RCC 7860 (cell line): ENCODE results near the gene NBPF3.
"Not testable (repeated sequence)": the region's sequence is repeated elsewhere in the genome, so short reads cannot be mapped to it uniquely, and the experiment has no call there.

ENCODE experiments used
- DNase-seq: peaks from one replicate; pipeline ENCODE4 v3.0.0-alpha.2; 2015; ENCODE audit warnings: low spot score
- FAIRE-seq: peaks from 2 replicates; lab custom pipeline; 2012; peaks lifted over from hg19 to GRCh38; lab: Jason Lieb, UNC

The NBPF3 gene

DNA sequence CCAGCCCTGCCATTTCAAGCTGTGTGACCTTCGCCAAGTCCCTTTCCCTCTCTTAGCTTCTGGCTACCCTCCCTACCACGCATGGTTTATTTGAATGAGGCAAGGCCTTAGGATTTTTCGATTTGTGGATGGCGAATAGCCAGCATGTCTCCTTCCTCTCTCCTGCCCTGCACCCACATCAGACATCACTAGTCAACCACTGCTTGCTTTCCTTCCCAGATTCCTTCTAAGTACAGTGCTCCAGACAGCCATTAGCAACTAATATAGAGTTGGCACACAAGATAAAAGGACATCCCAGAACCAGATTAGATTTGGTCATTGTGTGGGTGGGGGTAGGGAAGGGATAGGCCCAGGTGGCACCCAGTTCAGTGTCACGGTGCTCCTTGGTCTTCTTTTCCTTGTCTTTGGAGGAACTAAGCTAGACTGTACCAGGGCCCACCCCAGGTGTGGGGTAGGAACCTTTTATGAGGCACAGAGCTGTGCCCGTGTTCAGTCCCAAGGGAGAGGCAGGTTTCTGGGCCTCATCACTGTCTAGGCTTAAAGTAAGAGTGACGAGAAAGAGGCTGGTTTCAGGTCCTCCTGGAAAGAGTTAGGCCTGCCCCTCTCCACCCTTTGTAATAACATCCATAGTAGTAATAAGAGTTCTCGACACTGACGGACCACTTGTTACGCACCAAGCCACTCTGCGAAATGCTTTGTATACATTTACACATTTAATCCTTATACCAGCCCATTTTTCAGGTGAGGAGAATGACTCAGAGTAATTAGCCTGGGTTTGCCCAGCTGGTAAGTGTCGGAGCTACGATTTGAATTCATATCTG is 77.9 kb downstream of the NBPF3 start:
- no peak for FAIRE-seq
- DNase-seq = no peak

DNA sequence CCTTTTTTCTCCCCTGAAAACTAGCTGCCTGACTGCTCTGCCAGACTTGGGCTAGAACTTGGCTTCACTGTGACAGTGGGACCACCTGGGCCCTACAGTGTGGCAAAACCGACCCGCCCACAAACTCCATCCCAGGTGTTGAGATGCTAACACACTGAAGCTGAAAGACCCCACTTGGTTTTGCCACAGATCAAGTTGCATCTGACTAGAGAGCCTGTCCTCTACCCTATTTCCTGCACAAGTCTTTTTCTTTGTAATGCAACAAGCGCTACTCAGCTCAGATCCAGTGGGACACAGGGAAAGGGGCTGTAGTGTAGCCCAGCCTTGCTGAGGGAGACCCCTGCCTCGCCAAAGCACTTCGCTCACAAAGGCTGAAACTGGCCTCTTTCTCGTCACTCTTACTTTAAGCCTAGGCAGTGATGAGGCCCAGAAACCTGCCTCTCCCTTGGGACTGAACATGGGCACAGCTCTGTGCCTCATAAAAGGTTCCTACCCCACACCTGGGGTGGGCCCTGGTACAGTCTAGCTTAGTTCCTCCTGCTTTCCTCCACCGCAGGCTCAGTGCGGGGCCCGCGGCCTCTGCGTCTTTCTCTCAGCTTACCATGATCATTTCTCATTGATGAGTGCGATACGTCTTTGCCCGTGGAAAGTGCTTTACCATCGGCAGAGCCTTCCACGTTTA is 79.0 kb downstream of the NBPF3 start:
- FAIRE-seq (no peak), DNase-seq (no peak)

DNA sequence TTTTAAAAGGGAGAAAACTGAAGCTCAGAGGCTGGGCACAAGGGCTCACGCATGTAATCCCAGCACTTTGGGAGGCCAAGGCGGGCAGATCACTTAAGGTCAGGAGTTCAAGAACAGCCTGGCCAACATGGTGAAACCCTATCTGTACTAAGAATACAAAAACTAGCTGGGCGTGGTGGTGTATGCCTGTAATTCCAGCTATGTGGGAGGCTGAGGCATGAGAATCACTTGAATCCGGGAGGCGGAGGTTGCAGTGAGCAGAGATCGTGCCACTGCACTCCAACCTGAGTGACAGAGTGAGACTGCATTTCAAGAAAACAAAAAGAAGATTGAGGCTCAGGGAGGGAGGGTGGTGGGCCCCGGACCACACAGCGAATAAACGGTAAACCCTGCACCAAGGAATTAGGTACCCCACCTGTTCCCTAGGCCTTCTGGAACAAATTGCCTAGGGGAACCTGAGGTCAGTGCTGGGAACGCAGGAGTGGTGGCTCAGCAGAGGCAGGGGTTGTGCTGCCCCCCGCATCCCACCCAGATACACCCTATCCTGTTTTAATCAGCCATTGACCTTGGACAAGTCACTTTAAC is 79.6 kb downstream of the NBPF3 start:
- not testable (repeated sequence) for FAIRE-seq, DNase-seq

DNA sequence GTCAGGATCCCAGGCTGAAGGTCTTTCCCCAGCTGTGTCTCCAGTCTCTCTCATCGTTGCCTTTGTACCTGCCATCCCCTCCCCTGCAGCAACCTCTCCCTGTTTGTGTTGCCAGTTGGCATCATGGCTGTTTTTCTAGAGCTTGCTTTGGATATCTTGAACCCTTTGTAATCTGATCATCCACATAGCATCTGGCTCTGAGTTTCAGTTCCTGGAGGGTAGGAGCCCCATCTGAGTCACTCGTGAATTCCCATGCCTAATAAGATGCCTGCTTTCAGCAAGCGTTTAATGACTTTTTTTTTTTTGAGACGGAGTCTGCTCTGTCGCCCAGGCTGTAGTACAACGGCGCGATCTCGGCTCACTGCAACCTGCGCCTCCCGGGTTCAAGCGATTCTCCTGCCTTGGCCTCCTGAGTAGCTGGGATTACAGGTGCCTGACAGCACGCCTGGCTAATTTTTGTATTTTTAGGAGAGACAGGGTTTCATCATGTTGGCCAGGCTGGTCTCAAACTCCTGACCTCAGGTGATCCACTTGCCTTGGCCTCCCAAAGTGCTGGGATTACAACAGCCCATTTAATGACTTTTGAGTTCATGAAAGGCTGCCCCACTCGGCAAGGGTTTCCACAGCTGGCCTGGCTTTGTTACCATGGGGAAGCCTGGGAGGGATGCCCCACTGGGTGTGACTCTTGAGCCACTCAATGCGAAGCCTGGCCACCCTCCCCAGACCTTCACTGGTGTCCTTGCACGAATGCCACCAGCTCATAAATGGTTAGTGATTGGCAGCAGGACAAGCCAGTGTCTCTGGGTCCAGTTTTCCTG is 81.2 kb downstream of the NBPF3 start:
- DNase-seq = no peak

DNA sequence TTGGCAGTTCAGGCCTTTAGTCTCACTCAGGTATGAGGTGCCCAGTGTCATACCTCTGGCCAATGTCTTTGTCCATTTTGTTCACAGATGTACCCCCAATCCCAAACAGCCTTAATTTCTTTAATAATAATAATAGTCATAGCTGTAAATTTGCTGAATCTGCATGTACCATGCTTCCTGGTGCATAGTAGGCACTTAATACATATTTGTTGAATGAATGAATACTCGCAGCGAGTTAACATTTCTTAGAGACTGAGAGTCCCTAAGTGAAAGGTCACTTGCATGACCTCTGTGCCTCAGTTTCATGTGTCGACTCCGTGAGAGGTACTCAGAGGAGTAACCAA is 81.8 kb downstream of the NBPF3 start:
- no peak for DNase-seq
- FAIRE-seq = no peak

More for the DNA sequence above, 81.2 kb downstream of the NBPF3 start:
- FAIRE-seq = no peak

DNA sequence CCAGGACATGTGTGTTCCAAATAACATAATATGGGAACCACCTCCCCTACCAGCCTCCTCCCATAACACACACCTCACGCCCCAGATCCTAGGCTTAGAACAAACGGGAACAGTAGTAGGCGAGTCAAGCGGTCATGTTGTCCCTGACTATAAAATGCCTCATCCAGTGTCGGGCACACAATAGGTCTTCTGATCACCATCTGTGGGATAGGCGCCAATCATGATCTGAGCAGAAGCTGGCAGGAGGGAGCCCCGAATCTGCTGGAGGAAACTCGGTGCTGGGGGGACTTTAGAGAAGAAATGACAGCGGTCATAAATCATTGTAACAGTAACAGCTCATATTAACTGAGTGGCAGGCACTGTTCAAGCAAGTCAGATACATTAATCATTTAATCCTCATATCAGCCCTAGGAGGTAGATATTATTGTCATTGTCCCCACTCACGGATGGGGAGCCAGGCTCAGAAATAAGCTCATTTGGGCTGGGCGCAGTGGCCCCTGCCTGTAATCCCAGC is 82.6 kb downstream of the NBPF3 start:
- DNase-seq (no peak), FAIRE-seq (no peak)

DNA sequence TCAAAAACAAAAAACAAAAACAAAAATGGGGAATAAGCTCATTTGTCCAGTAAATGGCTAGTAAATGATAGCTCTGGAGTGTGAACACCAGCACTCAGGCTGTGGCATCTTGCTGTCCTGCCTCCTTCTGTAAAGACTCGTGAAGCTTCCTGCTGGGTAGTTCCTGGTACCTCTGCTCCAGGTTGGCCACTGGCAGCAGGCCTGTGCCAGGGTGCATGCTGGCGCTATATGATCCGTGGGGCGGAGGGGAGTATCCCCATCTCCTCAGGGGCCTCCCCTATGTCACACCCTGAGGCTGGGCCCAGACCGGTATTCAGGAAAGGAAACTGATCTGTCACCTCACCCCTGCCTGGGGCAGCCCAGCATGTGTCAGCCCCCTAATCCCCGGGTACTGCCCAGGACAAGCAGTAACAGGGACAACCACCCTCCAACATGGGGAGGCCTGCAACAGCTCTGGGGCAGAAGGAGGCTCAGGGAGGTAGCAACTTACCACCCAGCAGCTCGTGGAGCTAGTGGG is 83.4 kb downstream of the NBPF3 start:
- FAIRE-seq (no peak), DNase-seq (no peak)

DNA sequence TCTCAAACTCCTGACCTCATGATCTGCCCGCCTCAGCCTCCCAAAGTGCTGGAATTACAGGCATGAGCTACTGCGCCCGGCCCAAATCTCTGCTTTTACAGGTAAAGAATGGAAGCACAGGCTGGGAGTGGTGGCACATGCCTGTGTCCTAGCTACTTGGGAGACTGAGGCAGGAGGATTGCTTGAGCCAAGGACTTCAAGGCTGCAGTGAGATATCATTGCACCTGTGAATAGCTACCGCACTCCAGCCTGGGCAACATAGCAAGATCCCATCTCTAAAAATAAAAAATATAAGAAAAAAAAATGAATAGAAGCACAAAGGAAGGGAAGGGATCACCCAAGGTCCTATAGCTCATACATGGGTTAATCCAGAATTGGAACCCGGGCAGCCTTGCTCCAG is 84.3 kb downstream of the NBPF3 start:
- no peak for DNase-seq
- FAIRE-seq = no peak

DNA sequence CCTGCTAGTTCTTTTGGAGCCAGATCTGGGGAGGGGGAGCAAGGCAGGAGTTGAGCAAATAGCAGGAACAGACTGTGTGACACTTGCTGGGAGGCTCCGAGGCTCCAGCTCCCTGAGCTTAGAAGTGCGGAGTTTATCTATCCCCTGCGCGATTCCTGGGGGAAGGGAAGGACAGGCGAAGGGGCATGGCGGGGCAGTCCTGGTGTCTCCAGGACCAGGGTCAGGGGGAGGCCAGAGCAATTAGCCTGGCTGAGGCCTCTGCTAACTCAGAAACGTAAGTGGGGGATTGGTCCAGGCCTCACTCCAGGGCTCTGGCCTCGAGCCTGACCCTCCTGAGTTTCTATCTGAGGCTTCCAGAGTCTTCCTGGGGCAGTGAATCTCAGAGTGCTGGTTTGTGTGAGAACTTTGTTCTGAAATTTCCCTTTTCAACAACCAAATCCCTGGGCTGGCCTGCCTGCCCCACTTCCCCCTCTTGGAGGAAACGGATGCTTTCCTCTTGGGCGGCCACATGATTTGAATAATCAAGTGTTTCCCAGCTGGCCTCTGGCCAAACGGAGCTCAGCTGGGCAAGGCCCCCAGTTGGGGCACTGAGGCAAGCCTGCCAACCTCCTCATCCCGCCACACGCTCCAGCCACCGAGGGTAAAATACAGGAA is 84.9 kb downstream of the NBPF3 start:
- FAIRE-seq = no peak
- DNase-seq = no peak

DNA sequence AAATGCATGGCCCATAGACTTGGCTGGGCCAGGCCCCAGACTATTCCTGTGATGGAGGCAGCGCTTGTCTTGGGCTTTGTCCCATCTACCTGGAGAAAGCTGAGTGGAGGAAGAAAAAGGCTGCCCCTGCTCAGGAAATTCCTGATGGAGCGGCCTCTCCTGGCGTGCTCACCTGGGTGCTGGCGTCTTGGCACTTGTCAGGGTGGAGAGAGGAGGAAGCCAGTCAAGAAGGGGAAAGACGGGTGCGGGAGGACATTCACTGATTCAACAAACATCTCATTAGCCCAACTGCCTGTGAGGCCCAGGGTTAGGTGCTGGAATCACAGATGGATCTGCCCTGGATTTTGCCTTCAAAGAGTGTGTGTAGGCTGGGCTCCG is 85.4 kb downstream of the NBPF3 start:
- DNase-seq (no peak), FAIRE-seq (no peak)

DNA sequence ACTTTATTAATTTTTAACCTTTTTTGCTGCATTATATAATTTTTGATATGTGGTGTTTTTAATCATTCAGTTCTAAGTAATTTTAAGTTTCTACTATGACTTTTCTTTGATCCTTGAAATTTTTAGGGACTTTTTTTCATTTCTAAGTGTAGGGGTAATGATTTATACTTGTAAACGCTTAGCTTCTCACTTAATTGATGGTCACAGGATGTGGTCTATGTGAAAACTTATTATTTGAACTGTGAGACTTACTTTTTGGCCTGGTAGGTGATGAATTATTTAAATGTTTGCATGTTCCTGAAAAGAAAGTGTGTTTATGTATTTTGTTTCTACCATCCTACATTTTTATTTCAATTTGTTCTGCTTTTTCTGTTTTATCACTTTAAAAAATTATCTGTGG is 86.5 kb downstream of the NBPF3 start:
- DNase-seq = no peak
- FAIRE-seq = no peak

DNA sequence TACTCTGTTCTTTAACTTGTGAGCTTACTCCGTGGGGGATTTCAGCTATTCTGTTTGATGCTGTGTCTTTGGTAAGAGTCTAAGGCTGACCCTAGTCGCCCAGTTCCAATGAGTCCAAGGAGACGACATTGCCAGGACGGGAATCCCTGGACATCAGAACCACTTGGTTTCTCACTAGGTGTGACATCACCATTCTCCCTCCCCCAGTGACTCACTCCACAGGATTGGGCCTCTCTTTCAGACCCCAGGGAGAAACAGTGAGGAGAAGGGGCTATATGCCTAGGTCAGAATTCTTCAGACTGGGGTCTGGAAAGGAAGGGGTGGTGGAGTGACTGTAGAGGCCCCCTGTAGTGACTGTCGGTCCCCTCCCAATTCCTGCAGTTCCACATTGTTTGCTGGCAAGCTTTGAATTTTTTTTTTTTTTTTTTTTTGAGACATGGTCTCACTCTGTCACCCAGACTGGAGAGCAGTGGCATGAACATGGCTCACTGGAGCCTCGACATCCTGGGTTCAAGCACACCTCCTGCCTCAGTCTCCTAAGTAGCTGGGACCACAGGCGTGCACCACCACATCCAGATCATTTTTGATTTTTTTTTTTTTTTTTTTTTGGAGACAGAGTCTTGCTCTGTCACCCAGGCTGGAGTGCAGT is 90.6 kb downstream of the NBPF3 start:
- DNase-seq = no peak
- FAIRE-seq = no peak

DNA sequence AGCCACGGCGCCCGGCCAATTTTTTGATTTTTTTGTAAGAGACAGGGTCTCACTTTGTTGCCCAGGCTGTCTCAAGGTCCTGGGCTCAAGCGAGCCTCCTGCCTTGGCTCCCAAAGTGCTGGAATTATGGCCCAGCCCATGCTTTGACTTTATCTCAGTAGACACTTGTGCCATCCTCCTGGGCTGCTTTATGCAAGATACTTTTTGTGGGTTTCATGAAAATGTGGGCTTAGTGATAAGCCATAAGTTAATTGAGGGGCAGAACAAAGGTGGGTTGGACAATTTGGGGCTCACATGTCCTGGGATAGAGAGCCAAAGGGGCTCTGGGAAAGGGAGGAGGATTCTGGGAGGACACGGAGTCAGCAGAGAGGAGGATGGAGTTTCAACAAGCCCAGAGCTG is 91.3 kb downstream of the NBPF3 start:
- FAIRE-seq = no peak
- DNase-seq = no peak

DNA sequence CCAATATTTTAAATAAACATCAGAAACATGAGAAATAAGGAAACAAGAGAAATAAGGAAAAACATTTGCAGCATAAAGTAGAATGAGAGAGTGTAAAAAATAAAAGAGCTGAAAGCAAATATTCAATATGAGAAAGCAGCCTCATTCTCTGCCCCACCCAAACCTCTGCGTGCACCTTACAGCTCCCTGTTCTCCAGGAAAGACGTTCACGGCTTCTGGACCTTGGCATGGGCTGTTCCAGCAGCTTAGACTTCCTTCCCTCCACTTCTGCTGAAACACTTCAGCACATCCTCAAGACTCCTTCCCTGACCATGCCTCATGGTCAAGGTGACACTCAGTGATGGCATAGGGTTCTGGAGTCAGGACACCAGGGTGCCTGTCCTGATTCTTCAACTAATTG is 92.6 kb downstream of the NBPF3 start:
- FAIRE-seq (no peak), DNase-seq (no peak)

DNA sequence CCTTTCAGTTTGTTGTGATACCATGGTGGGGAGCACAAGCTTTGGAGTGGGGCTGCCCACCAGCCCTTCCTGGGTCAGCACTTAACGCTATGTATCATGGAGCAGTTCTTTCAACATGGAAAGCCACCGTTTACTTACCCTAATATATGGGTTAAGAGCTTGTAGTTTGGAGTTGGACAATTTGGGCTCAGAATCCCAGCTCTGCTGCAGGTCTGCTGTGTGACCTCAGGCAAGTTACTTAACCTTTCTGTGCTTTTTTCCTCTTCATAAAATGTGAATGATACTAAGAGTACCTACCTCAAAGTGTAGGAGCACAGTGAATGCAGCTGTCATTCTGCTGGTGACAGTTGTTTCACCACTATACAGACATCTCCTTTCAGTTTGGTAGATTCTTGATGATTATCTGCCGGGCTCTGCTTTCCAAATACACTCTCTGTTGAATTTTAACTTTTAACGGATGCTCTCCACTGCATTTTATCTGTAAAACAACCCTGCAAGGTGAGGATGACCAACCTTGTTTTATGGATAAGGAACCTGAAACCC is 93.1 kb downstream of the NBPF3 start:
- no peak for DNase-seq
- FAIRE-seq = no peak

DNA sequence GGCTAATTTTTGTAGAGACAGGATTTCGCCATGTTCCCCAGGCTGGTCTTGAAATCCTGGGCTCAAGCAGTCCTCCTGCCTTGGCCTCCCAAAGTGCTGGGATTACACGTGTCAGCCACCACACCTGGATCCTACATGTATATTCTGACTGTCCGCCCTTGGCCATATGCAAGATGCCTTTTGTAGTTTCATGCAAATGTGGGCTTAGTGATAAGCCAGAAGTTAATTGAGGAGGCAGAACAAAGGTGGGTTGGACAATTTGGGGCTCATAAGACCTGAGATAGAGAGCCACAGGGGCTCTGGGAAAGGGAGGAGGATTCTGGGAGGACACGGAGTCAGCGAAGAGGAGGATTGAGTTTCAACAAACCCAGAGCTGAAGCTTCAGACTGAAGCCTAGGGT is 94.2 kb downstream of the NBPF3 start:
- FAIRE-seq (no peak), DNase-seq (no peak)
